Left lobe of liver (tissue), 2 donors: ENCODE results near the gene PPP4R3C. TPM values are rescaled to one million over a fixed set of nuclear protein-coding genes. Genes with fewer than 3 reads are reported as not detected.
"Not testable (repeated sequence)": the region's sequence is repeated elsewhere in the genome, so short reads cannot be mapped to it uniquely, and the experiment has no call there.

Experiments used
- ATAC-seq: fragments of 200-7000 bp; cut with Tn5 transposase; one replicate; pipeline ENCODE4 v1.9.1; 2020; ENCODE audit warnings: mild to moderate bottlenecking, moderate library complexity
- DNase-seq: peaks from one replicate; pipeline ENCODE4 v3.0.0-alpha.2; 2020; ENCODE audit warnings: low spot score
- total RNA-seq: library from RNA; stranded (reverse); gene quantifications from one replicate; pipeline ENCODE4 v1.2.1, GENCODE V29; 2021
- donor health status: DM: no; HTN: no; CAD: no; lungs with moderate emphysema.
- donor health status: DM: no; HTN: yes; CAD: no.

Gene PPP4R3C
- total RNA-seq, result not detected

- DNase-seq (no peak), ATAC-seq (no peak)
Measured at GRCh38 chrX:27463187-27463586, at the start of gene PPP4R3C. Gene PPP4R3C (minus strand): TSS chrX:27463341. CDS start chrX:27463296, 45 bp downstream.

GRCh38 chrX:27491397-27491796, 28.3 kb upstream of the PPP4R3C start:
- ATAC-seq, result no peak
- no peak for DNase-seq

- ATAC-seq, result no peak
- no peak for DNase-seq
Measured at GRCh38 chrX:27466051-27466450, 2.9 kb upstream of the PPP4R3C start.

- no peak for DNase-seq
- no peak for ATAC-seq
Measured at GRCh38 chrX:27465036-27465435, 1.9 kb upstream of the PPP4R3C start.

GRCh38 chrX:27459129-27459528, 4.0 kb downstream of the PPP4R3C start:
- ATAC-seq, DNase-seq: not testable (repeated sequence)

GRCh38 chrX:27458544-27458943, 4.6 kb downstream of the PPP4R3C start:
- not testable (repeated sequence) for DNase-seq, ATAC-seq

- no peak for DNase-seq
- ATAC-seq, result no peak
Measured at GRCh38 chrX:27451324-27451723, 11.8 kb downstream of the PPP4R3C start.

- DNase-seq, result no peak
- no peak for ATAC-seq
Measured at GRCh38 chrX:27446423-27446822, 16.7 kb downstream of the PPP4R3C start.

- no peak for DNase-seq
- no peak for ATAC-seq
Measured at GRCh38 chrX:27445438-27445837, 17.7 kb downstream of the PPP4R3C start.

GRCh38 chrX:27444093-27444908, 18.8 kb downstream of the PPP4R3C start:
- no peak for DNase-seq
- ATAC-seq, result no peak

- not testable (repeated sequence) for DNase-seq, ATAC-seq
Measured at GRCh38 chrX:27442392-27442791, 20.7 kb downstream of the PPP4R3C start.

- no peak for DNase-seq
- ATAC-seq, result no peak
Measured at GRCh38 chrX:27439771-27440170, 23.4 kb downstream of the PPP4R3C start.

GRCh38 chrX:27438937-27439336, 24.2 kb downstream of the PPP4R3C start:
- ATAC-seq (no peak), DNase-seq (no peak)

GRCh38 chrX:27435031-27435430, 28.1 kb downstream of the PPP4R3C start:
- DNase-seq, result no peak
- no peak for ATAC-seq

Other genes with a start within 250 kb of the PPP4R3C start
- not detected for gene DCAF8L2, start 127.0 kb upstream of the PPP4R3C start, total RNA-seq